Testis (tissue), 3 donors: Measurements from ENCODE around the gene LTB4R. TPM values are rescaled to one million over a fixed set of nuclear protein-coding genes. Genes with fewer than 3 reads are reported as not detected.

Experiments used
- DNase-seq: peaks from one replicate; pipeline ENCODE4 v3.0.0-alpha.2; 2019
- H3K27ac ChIP-seq, 2 donors: fragments of 200-600 bp; sonication (generic); one replicate each; pipeline ENCODE4 v1.5.1; 2019
- H3K27me3 ChIP-seq: fragments of 200-600 bp; sonication (generic); one replicate; pipeline ENCODE4 v1.5.1; 2019
- H3K36me3 ChIP-seq: fragments of 200-600 bp; sonication (generic); one replicate; pipeline ENCODE4 v1.5.1; 2017; ENCODE audit warnings: low read depth; ENCODE audit errors: missing control alignments
- H3K4me1 ChIP-seq: fragments of 200-600 bp; sonication (generic); one replicate; pipeline ENCODE4 v1.5.1; 2019
- H3K4me3 ChIP-seq, 2 donors: fragments of 200-600 bp; sonication (generic); one replicate each; pipeline ENCODE4 v1.5.1; 2017 to 2019
- H3K9me3 ChIP-seq: fragments of 200-600 bp; sonication (generic); one replicate; pipeline ENCODE4 v1.5.1; 2017
- POLR2A ChIP-seq: fragments of 450-650 bp; IDR thresholded peaks from one replicate; pipeline ENCODE4 v1.6.1; 2017; ENCODE audit warnings: antibody characterized with exemption, mild to moderate bottlenecking, moderate library complexity
- WGBS, 2 donors: methylation state at CpG; one replicate each; pipeline ENCODE4 v1.1.5; 2018; 5-methylcytosine and 5-hydroxymethylcytosine counted together
- intact Hi-C: fragments of 100-400 bp; cut with DNase I; formaldehyde crosslinking; loops from one replicate; pipeline ENCODE4 v1.15.1; 2023; ENCODE audit warnings: low total_unique reads
- polyA plus RNA-seq: library from polyadenylated mRNA; stranded (reverse); fragments of 350-450 nt; fragmentation: Illumina TruSeq; extraction: RNeasy Lipid Tissue Mini Kit (QIAGEN cat#74804); gene quantifications from one replicate; pipeline ENCODE4 v1.2.3, GENCODE V29; 2014; ENCODE audit warnings: low read depth, low replicate concordance; ENCODE audit not compliant: insufficient read depth
- total RNA-seq, 2 donors: library from RNA; depleted of rRNA; stranded (reverse); fragments of >200 nt; gene quantifications; one replicate each; pipeline ENCODE4 v1.2.3, GENCODE V29; 2016
- TF ChIP-seq, protein P1 (sequence below), 3 experiments: fragments of 450-650 bp in 2 of 3; fragments of 200-600 bp in 1 of 3; sonication (generic) in 1 of 3; IDR thresholded peaks; one replicate each; pipeline ENCODE4 v1.5.1; 2016 to 2019; ENCODE audit warnings: antibody characterized with exemption in 3 of 3, mild to moderate bottlenecking in 2 of 3, moderate library complexity in 1 of 3

Gene LTB4R
- total and polyA plus RNA-seq, 3 donors from 2014 or later, result 5.5 to 10.9 (median 10.3) TPM

DNA sequence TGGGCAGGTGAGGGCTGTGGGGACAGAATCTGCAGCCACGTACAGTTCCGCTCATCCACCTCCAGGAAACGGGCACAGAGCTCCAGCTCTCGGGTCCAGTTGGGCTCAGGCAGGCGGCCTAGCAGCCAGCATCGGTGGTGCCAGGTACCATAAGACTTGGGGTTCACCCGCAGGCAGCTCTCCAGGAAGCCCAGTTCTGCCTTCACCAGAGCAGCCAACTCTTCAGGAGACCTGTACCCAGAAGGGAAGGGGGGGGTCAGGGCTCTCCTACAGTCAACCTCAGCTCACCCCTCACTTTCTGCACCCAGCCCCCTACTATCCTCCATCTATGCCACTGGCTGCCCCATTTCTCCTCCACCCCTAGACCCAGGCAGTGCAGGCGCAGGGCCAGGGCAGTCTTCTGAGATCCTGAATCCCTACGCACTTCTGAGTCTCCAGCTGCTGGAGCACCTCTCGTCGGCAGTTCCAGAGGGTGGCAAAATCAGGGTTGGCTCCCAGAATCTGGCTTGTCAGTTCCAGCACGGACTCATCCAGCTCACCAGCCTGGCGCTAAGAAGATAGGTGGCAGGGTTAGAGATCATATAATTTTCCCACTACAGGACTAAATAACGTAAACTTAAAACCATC, 41.3 kb upstream of the LTB4R start:
- H3K27me3 ChIP-seq, result no peaks in the 10 kb centered on the region
- WGBS, 2 donors, result 91 to 93% methylated on average over 7 to 14 of the region's 14 CpGs
- H3K4me3 ChIP-seq, result no peak overlapping the region
- no peak for TF ChIP-seq POLR2A
- TF ChIP-seq, protein P1, sequence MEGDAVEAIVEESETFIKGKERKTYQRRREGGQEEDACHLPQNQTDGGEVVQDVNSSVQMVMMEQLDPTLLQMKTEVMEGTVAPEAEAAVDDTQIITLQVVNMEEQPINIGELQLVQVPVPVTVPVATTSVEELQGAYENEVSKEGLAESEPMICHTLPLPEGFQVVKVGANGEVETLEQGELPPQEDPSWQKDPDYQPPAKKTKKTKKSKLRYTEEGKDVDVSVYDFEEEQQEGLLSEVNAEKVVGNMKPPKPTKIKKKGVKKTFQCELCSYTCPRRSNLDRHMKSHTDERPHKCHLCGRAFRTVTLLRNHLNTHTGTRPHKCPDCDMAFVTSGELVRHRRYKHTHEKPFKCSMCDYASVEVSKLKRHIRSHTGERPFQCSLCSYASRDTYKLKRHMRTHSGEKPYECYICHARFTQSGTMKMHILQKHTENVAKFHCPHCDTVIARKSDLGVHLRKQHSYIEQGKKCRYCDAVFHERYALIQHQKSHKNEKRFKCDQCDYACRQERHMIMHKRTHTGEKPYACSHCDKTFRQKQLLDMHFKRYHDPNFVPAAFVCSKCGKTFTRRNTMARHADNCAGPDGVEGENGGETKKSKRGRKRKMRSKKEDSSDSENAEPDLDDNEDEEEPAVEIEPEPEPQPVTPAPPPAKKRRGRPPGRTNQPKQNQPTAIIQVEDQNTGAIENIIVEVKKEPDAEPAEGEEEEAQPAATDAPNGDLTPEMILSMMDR (IDR thresholded peaks at IDR 0.05), result no peak
- intact Hi-C loops, result no loop called here
- H3K36me3 ChIP-seq, result no peaks in the 10 kb centered on the region
- no peaks in the 10 kb centered on the region for H3K9me3 ChIP-seq
- H3K27ac ChIP-seq, result no peak overlapping the region
- H3K4me1 ChIP-seq, result peaks cover 7% of the 10 kb centered on the region
- DNase-seq, result no peak

DNA sequence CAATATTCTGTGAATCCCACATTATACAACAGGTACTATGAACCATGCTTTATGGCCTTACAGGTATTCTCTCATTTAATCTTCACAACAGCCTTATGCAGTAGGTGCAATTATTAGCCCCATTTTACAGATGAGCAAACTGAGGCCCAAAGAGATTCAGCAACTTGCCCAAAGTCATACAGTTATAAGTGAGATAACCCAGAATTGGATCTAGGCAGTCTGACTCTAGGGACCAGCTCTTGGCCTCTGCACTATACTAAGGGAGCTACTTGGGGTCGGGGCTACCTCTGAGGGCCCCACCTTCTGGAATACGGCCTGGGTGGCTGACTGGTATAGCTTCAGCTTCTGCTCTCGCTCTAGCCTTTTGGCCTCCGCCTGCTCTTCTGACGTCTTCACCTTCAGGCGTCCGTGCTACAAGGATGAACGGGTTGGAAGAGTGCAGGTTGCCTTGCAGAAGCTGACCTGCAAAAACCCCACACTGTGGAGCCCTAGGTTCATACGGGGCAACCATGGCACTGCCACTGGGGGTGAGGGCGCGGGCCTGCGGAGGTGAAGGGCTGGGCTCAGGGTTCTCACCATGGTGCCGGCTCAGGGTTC, 40.7 kb upstream of the LTB4R start:
- intact Hi-C loops, result no loop called here

DNA sequence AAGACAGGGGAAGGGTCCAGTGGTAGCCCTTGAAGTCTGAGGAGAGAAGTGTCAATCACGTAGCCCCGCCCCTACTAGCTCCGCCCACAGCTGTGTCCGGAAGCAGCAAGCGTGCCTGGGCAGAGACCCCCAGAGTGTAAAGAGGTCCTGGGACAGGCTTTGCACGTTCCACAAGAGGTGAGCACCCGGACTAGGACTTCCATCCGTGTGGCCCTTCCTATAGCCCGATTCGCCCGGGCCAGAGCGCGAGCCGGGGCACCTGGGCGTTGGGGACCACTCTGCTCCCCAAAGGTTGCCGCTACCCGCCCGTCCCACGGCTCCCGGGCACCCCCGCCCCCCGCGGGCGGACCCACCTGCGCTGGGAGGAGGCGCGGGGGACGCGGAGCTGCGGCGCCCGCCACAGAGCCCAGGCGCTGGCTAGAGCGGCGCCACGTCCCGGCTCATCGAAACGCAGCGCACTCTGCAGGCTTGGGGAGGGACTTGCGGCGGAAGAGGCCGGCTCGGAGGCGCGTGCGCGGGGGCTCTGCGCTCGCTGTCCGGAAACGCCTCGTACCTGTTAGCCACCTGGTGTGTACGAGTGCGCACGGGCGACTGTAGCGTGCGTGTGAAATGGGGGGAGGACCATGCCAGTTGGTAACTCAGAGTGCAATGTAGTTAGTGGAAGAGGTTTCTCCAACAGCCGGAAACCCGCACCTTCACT, 40.0 kb upstream of the LTB4R start, which contains the start of gene RABGGTA:
Gene RABGGTA, minus strand, starts transcription at position 464 of the 700 bp plus-strand sequence. CDS start 482 bp downstream, outside the sequence.
- Histone ChIP-seq H3K27ac (peak within 1 kb of the TSS; percentile 91 to 95), H3K36me3 (no peaks in the 10 kb centered on the region), H3K27me3 (no peaks in the 10 kb centered on the region), H3K4me3 (peak within 1 kb of the TSS; percentile 83 to 89), H3K9me3 (no peaks in the 10 kb centered on the region), H3K4me1 (peaks cover 7% of the 10 kb centered on the region)
- 0% methylated on average over 2 to 41 of the region's 61 CpGs for WGBS, 2 donors
- DNase-seq, result peak; percentile 90
- no peak for TF ChIP-seq POLR2A
- TF ChIP-seq, protein P1 (IDR thresholded peaks at IDR 0.05), result peak; percentile 46 to 73 (median 64)
- intact Hi-C loops, result no loop called here

More for the DNA sequence above, 40.7 kb upstream of the LTB4R start:
- Histone ChIP-seq H3K27ac (peak overlapping the region; percentile 91 to 95), H3K9me3 (no peaks in the 10 kb centered on the region), H3K4me3 (peak overlapping the region; percentile 83 to 89), H3K27me3 (no peaks in the 10 kb centered on the region), H3K36me3 (no peaks in the 10 kb centered on the region), H3K4me1 (peaks cover 7% of the 10 kb centered on the region)
- WGBS, 2 donors, result 15 to 23% methylated on average over 5 to 13 of the region's 13 CpGs
- DNase-seq, result no peak
- TF ChIP-seq, protein P1 (IDR thresholded peaks at IDR 0.05), result no peak
- no peak for TF ChIP-seq POLR2A

DNA sequence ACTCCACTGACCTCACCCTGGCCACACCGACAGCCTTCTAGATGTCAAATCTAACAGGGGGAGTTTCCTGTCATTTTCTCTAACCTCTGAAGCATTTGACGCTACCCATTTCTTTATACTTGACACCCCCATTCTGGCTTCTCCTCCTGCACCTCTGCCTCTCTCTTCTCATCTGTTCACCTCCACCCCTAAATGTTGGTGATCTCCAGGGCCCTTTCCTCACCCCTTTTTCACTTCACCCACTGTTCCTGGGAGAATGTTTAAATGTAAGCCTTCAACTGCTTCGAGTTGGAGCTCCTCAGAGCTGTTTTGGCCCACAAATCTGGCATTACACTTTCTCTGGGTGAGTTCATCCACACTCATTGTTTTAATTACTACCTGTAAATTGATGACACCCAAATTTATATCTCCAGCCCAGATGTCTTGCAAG, 39.5 kb upstream of the LTB4R start:
- intact Hi-C loops, result no loop called here
- WGBS, 2 donors, result 17 to 19% methylated on average over 3 of the region's 3 CpGs
- TF ChIP-seq POLR2A, result no peak
- TF ChIP-seq, protein P1 (IDR thresholded peaks at IDR 0.05), result no peak
- Histone ChIP-seq H3K9me3 (no peaks in the 10 kb centered on the region), H3K4me3 (peak overlapping the region; percentile 83 to 89), H3K27ac (peak overlapping the region; percentile 91 to 95), H3K36me3 (no peaks in the 10 kb centered on the region), H3K4me1 (peaks cover 7% of the 10 kb centered on the region), H3K27me3 (no peaks in the 10 kb centered on the region)
- no peak for DNase-seq
